Mesenchymal stem cell (in vitro differentiated cells and primary cell): ENCODE measurements around the gene COL5A2. TPM values are rescaled to one million over a fixed set of nuclear protein-coding genes. Genes with fewer than 3 reads are reported as not detected.
A peak's percentile ranks its signal among the peaks of the same experiment; 100 is the strongest.

ENCODE experiments used
- DNase-seq: peaks from one replicate; pipeline ENCODE4 v3.0.0-alpha.2; 2013
- H2AFZ ChIP-seq: one replicate; pipeline ENCODE4 v1.6.1; 2013; ENCODE audit warnings: low read depth, mild to moderate bottlenecking, control low read depth, inconsistent platforms, low read length, moderate library complexity
- H2AK5ac ChIP-seq: 2 replicates; pipeline ENCODE4 v1.6.1; 2013; ENCODE audit warnings: low read length, moderate library complexity, mild to moderate bottlenecking, inconsistent platforms; ENCODE audit not compliant: severe bottlenecking
- H2BK120ac ChIP-seq: one replicate; pipeline ENCODE4 v1.6.1; 2013; ENCODE audit warnings: low read depth, mild to moderate bottlenecking, inconsistent platforms, low read length, moderate library complexity
- H2BK12ac ChIP-seq, 2 experiments: one replicate each; pipeline ENCODE4 v1.6.1; 2013; ENCODE audit warnings: inconsistent platforms in 2 of 2, low read length in 2 of 2, mild to moderate bottlenecking in 2 of 2, moderate library complexity in 2 of 2, control low read depth in 1 of 2
- H2BK15ac ChIP-seq: one replicate; pipeline ENCODE4 v1.6.1; 2013; ENCODE audit warnings: mild to moderate bottlenecking, low read depth, inconsistent platforms; ENCODE audit not compliant: poor library complexity, severe bottlenecking
- H2BK5ac ChIP-seq: 2 replicates; pipeline ENCODE4 v1.6.1; 2013; ENCODE audit warnings: low read depth, mild to moderate bottlenecking, low read length, control low read depth, inconsistent platforms; ENCODE audit not compliant: poor library complexity, severe bottlenecking
- H3K14ac ChIP-seq, 2 experiments: one replicate each; pipeline ENCODE4 v1.6.1; 2013; ENCODE audit warnings: inconsistent platforms in 2 of 2, low read length in 2 of 2, control low read depth in 1 of 2, mild to moderate bottlenecking in 1 of 2, moderate library complexity in 1 of 2
- H3K18ac ChIP-seq, 2 experiments: one replicate each; pipeline ENCODE4 v1.6.1; 2013; ENCODE audit warnings: inconsistent platforms in 2 of 2, low read length in 2 of 2, control low read depth in 1 of 2, low read depth in 1 of 2, mild to moderate bottlenecking in 1 of 2
- H3K23ac ChIP-seq, 2 experiments: one replicate each; pipeline ENCODE4 v1.6.1; 2013; ENCODE audit warnings: inconsistent platforms in 2 of 2, low read length in 2 of 2, mild to moderate bottlenecking in 2 of 2, moderate library complexity in 2 of 2, control low read depth in 1 of 2
- H3K27ac ChIP-seq: 2 replicates; pipeline ENCODE4 v1.5.1; 2013; ENCODE audit warnings: mild to moderate bottlenecking, moderate library complexity, low read length, control low read depth, inconsistent platforms; ENCODE audit not compliant: poor library complexity, severe bottlenecking
- H3K27me3 ChIP-seq, 2 experiments: 2 replicates each; pipeline versions ENCODE4 v1.6.1 to v1.7.0; 2013; ENCODE audit warnings: low read length in 2 of 2, mild to moderate bottlenecking in 2 of 2, moderate library complexity in 2 of 2, control low read depth in 1 of 2, inconsistent platforms in 1 of 2; ENCODE audit not compliant: control insufficient read depth in 1 of 2, insufficient read depth in 1 of 2
- H3K36me3 ChIP-seq, 2 experiments: 2 replicates each; pipeline versions ENCODE4 v1.6.1 to v1.7.0; 2013; ENCODE audit warnings: low read length in 2 of 2, control low read depth in 1 of 2, inconsistent platforms in 1 of 2, low read depth in 1 of 2, mild to moderate bottlenecking in 1 of 2; ENCODE audit not compliant: insufficient read depth in 2 of 2, control insufficient read depth in 1 of 2
- H3K4ac ChIP-seq, 2 experiments: one replicate each; pipeline ENCODE4 v1.6.1; 2013; ENCODE audit warnings: inconsistent platforms in 2 of 2, low read length in 2 of 2, mild to moderate bottlenecking in 2 of 2, moderate library complexity in 2 of 2, control low read depth in 1 of 2, low read depth in 1 of 2
- H3K4me1 ChIP-seq: 2 replicates; pipeline ENCODE4 v1.6.1; 2013; ENCODE audit warnings: low read depth, low read length, control low read depth; ENCODE audit not compliant: control insufficient read depth, insufficient read depth
- H3K4me2 ChIP-seq: 2 replicates; pipeline ENCODE4 v1.6.1; 2013; ENCODE audit warnings: low read length, mild to moderate bottlenecking, inconsistent platforms; ENCODE audit not compliant: poor library complexity, severe bottlenecking
- H3K4me3 ChIP-seq, 2 experiments: 2 replicates each; pipeline versions ENCODE4 v1.5.1 to v1.7.0; 2013; ENCODE audit warnings: low read length in 2 of 2, mild to moderate bottlenecking in 2 of 2, control low read depth in 1 of 2, low read depth in 1 of 2; ENCODE audit not compliant: insufficient read depth in 1 of 2
- H3K79me1 ChIP-seq: replicated peaks from 2 replicates; pipeline ENCODE4 v1.6.1; 2013; ENCODE audit warnings: mild to moderate bottlenecking, control low read depth, low read length, inconsistent platforms; ENCODE audit not compliant: poor library complexity, severe bottlenecking
- H3K9ac ChIP-seq: 2 replicates; pipeline ENCODE4 v1.7.0; 2013; ENCODE audit warnings: mild to moderate bottlenecking, low read length, moderate library complexity
- H3K9me3 ChIP-seq: 2 replicates; pipeline ENCODE4 v1.7.0; 2013; ENCODE audit warnings: mild to moderate bottlenecking, low read length; ENCODE audit not compliant: control insufficient read depth
- H4K8ac ChIP-seq: one replicate; pipeline ENCODE4 v1.6.1; 2013; ENCODE audit warnings: inconsistent platforms, mild to moderate bottlenecking, low read length, moderate library complexity
- H4K91ac ChIP-seq: one replicate; pipeline ENCODE4 v1.6.1; 2013; ENCODE audit warnings: mild to moderate bottlenecking, low read length, inconsistent platforms
- WGBS: methylation state at CpG from one replicate; pipeline ENCODE4 v1.1.7; 2013; ENCODE audit warnings: mixed read lengths; 5-methylcytosine and 5-hydroxymethylcytosine counted together
- polyA plus RNA-seq, 2 experiments: library from polyadenylated mRNA; stranded (reverse); fragments of 200-250 nt; gene quantifications; one replicate each; pipeline ENCODE4 v1.2.3, GENCODE V29; 2013

The COL5A2 gene
- polyA plus RNA-seq (2013, experiment 1 of 2): 506 TPM
- polyA plus RNA-seq (2013, experiment 2 of 2): 508 TPM

DNA sequence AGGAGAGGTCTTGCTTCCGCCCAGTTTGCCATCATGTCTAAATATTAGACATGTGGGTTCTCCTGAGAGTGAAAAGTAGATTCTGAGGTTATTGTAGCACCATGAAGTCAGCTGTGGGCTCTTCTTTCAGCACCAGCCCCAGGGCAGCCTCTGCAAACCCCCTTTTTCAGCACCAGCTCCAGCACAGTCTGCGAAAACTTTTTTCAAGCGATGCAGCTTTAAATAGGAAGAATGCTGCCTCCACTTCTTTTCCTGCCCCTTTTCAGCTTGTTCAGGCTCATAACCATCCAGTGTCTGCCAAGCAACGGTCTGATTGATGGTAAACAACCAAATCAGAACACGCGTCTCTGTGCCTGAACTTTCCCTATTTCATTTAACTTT, at the start of gene COL5A2:
Gene COL5A2, minus strand, starts transcription at position 192 of the 381 bp plus-strand sequence. Its CDS starts 157 bp downstream, at position 35.
- no peak within 1 kb of the TSS for H2BK15ac ChIP-seq

GRCh38 chr2:189226017-189226416, 46.5 kb upstream of the COL5A2 start:
- H3K27me3 ChIP-seq: no peaks in the 10 kb centered on the region
- no peak overlapping the region for H2AK5ac ChIP-seq
- no peak overlapping the region for H2BK15ac ChIP-seq
- WGBS: no CpG with 5 or more reads among the region's 1 CpG
- no peak overlapping the region for H3K27ac ChIP-seq
- no peak overlapping the region for H4K91ac ChIP-seq
- DNase-seq: no peak
- no peak overlapping the region for H2AFZ ChIP-seq
- H3K4me3 ChIP-seq: no peak overlapping the region
- no peak overlapping the region for H2BK5ac ChIP-seq
- H2BK12ac ChIP-seq: no peak overlapping the region
- no peak overlapping the region for H3K18ac ChIP-seq
- H2BK120ac ChIP-seq: no peak overlapping the region
- no peak overlapping the region for H4K8ac ChIP-seq
- H3K23ac ChIP-seq: no peak overlapping the region
- H3K9ac ChIP-seq: no peak overlapping the region
- no peak overlapping the region for H3K14ac ChIP-seq
- no peaks in the 10 kb centered on the region for H3K4me1 ChIP-seq
- no peak overlapping the region for H3K4me2 ChIP-seq
- H3K4ac ChIP-seq: no peak overlapping the region
- H3K9me3 ChIP-seq: no peaks in the 10 kb centered on the region
- no peaks in the 10 kb centered on the region for H3K79me1 ChIP-seq
- H3K36me3 ChIP-seq: no peaks in the 10 kb centered on the region

More for the DNA sequence above, at the start of gene COL5A2:
- H3K4ac ChIP-seq: peak within 1 kb of the TSS; percentile 5 to 78
- H4K91ac ChIP-seq: no peak within 1 kb of the TSS
- peak within 1 kb of the TSS; percentile 78 for H3K4me2 ChIP-seq
- peak within 1 kb of the TSS; percentile 94 for H3K27ac ChIP-seq
- peak within 1 kb of the TSS; percentile 38 to 93 for H3K18ac ChIP-seq
- H3K4me1 ChIP-seq: peaks cover 1% of the 10 kb centered on the region
- no peak within 1 kb of the TSS for H2AK5ac ChIP-seq
- no peak within 1 kb of the TSS for H3K14ac ChIP-seq
- peak; percentile 94 for DNase-seq
- H3K23ac ChIP-seq: no peak within 1 kb of the TSS
- H2BK120ac ChIP-seq: no peak within 1 kb of the TSS
- H2AFZ ChIP-seq: no peak within 1 kb of the TSS
- peaks cover 0 to 3% of the 10 kb centered on the region in 2 experiments for H3K36me3 ChIP-seq
- no peaks in the 10 kb centered on the region for H3K79me1 ChIP-seq
- H3K9me3 ChIP-seq: no peaks in the 10 kb centered on the region
- H2BK12ac ChIP-seq: peak within 1 kb of the TSS in 1 of 2 experiments; percentile 5
- H2BK5ac ChIP-seq: no peak within 1 kb of the TSS
- WGBS: 0% methylated on average over 6 of the region's 6 CpGs
- no peak within 1 kb of the TSS for H4K8ac ChIP-seq
- H3K4me3 ChIP-seq: peak within 1 kb of the TSS; percentile 39 to 93
- no peaks in the 10 kb centered on the region for H3K27me3 ChIP-seq
- H3K9ac ChIP-seq: peak within 1 kb of the TSS; percentile 97

DNA sequence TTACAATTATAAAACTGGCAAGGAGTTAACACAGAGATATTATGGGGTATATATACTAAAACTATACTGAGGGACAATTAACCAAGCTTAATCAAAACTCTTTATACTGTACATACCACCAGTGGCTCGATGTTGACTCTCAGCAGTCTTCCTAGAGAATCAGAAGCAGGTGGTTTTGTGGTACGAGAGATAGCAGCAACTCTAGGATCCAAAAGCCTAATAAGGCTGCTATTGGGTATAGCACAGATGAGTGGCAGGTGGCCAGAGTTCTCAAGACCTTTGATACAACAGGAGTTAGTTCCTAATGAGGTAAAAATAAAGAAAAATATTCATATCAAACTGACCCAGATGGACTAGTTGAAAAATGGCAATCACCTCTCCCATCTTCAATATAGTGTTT, 45.5 kb upstream of the COL5A2 start:
- H2BK15ac ChIP-seq: no peak overlapping the region
- no peak overlapping the region for H2BK12ac ChIP-seq
- WGBS: 94% methylated on average over 2 of the region's 2 CpGs

GRCh38 chr2:189222468-189223105, 43.0 kb upstream of the COL5A2 start:
- Histone ChIP-seq H2BK120ac (no peak overlapping the region), H3K4me1 (peaks cover 2% of the 10 kb centered on the region), H3K4me2 (no peak overlapping the region), H4K91ac (no peak overlapping the region), H3K18ac (peak overlapping the region in 1 of 2 experiments; percentile 8), H3K4ac (no peak overlapping the region), H2BK12ac (no peak overlapping the region), H3K23ac (no peak overlapping the region), H3K36me3 (no peaks in the 10 kb centered on the region), H2BK5ac (no peak overlapping the region), H2AFZ (no peak overlapping the region), H2AK5ac (no peak overlapping the region), H4K8ac (no peak overlapping the region), H3K14ac (no peak overlapping the region), H3K9me3 (no peaks in the 10 kb centered on the region), H3K27ac (no peak overlapping the region), H2BK15ac (no peak overlapping the region), H3K4me3 (no peak overlapping the region), H3K79me1 (no peaks in the 10 kb centered on the region), H3K27me3 (no peaks in the 10 kb centered on the region), H3K9ac (peak overlapping the region; percentile 75)
- DNase-seq: peak; percentile 64
- WGBS: 35% methylated on average over 3 of the region's 4 CpGs

More for the DNA sequence above, 45.5 kb upstream of the COL5A2 start:
- Histone ChIP-seq H3K18ac (no peak overlapping the region), H3K4me3 (no peak overlapping the region), H2BK120ac (no peak overlapping the region), H3K9ac (no peak overlapping the region), H4K8ac (no peak overlapping the region), H3K4me2 (no peak overlapping the region), H3K23ac (no peak overlapping the region), H2BK5ac (no peak overlapping the region), H3K27me3 (no peaks in the 10 kb centered on the region), H3K9me3 (no peaks in the 10 kb centered on the region), H2AK5ac (no peak overlapping the region), H4K91ac (no peak overlapping the region), H3K4me1 (no peaks in the 10 kb centered on the region), H3K27ac (no peak overlapping the region), H3K79me1 (no peaks in the 10 kb centered on the region), H3K14ac (no peak overlapping the region), H2AFZ (no peak overlapping the region), H3K4ac (no peak overlapping the region), H3K36me3 (no peaks in the 10 kb centered on the region)
- DNase-seq: no peak
